HepG2 (cell line): ENCODE data around the gene GRM1. TPM values are rescaled to one million over a fixed set of nuclear protein-coding genes. Genes with fewer than 3 reads are reported as not detected.

Experiments
- ASH2L ChIP-seq: fragments of 300-600, 200-600 bp; sonication (generic); IDR thresholded peaks from 2 replicates; pipeline ENCODE4 v1.7.0; 2017; ENCODE audit warnings: low read depth, mild to moderate bottlenecking, moderate library complexity, mixed read lengths, low read length; ENCODE audit not compliant: insufficient read length
- CCAR2 ChIP-seq: fragments of 200-400 bp; formaldehyde crosslinking; optimal IDR thresholded peaks from 2 replicates; pipeline ENCODE3; 2018; ENCODE audit warnings: low read depth, mild to moderate bottlenecking, low read length, moderate library complexity
- CCDC6 ChIP-seq: sonication (generic); formaldehyde crosslinking; IDR thresholded peaks from 2 replicates; pipeline ENCODE4 v1.8.1; 2022; ENCODE audit warnings: mild to moderate bottlenecking, missing genetic modification reagents, moderate library complexity
- DDIT3 ChIP-seq: sonication (generic); formaldehyde crosslinking; IDR thresholded peaks from 2 replicates; pipeline ENCODE4 v1.4.0; 2020; ENCODE audit warnings: mild to moderate bottlenecking, missing genetic modification reagents
- EEA1 ChIP-seq: sonication (generic); formaldehyde crosslinking; IDR thresholded peaks from 2 replicates; pipeline ENCODE4 v1.5.1; 2020; ENCODE audit warnings: mild to moderate bottlenecking, missing genetic modification reagents, borderline replicate concordance
- HIVEP1 ChIP-seq: sonication (generic); formaldehyde crosslinking; IDR thresholded peaks from 2 replicates; pipeline ENCODE4 v1.4.0; 2020; ENCODE audit warnings: mild to moderate bottlenecking, missing genetic modification reagents
- MATR3 ChIP-seq: sonication (generic); formaldehyde crosslinking; IDR thresholded peaks from 2 replicates; pipeline ENCODE4 v1.4.0; 2020; ENCODE audit warnings: missing genetic modification reagents
- NR2F1 ChIP-seq, 2 experiments: fragments of 450-650 bp in 1 of 2; formaldehyde crosslinking in 1 of 2; IDR thresholded peaks; 2 replicates each; pipeline versions ENCODE4 v1.5.0 to v1.6.1; 2016 to 2020; ENCODE audit warnings: mild to moderate bottlenecking in 1 of 2, missing compliant biosample characterization in 1 of 2, missing genetic modification reagents in 1 of 2, moderate library complexity in 1 of 2
- PHF21A ChIP-seq: sonication (generic); formaldehyde crosslinking; IDR thresholded peaks from 2 replicates; pipeline ENCODE4 v1.5.0; 2020; ENCODE audit warnings: mild to moderate bottlenecking, missing genetic modification reagents
- PPARG ChIP-seq: conservative IDR thresholded peaks from 2 replicates; pipeline ENCODE4 v1.6.1; 2016; ENCODE audit warnings: missing biosample characterization, missing genetic modification reagents
- PTBP1 ChIP-seq: fragments of 200-400 bp; formaldehyde crosslinking; IDR thresholded peaks from 2 replicates; pipeline ENCODE4 v1.6.1; 2018; ENCODE audit warnings: low read length, low read depth; ENCODE audit not compliant: poor library complexity, severe bottlenecking
- SCMH1 ChIP-seq: sonication (generic); formaldehyde crosslinking; IDR thresholded peaks from 2 replicates; pipeline ENCODE4 v1.9.0; 2021; ENCODE audit warnings: missing genetic modification reagents, mild to moderate bottlenecking, borderline replicate concordance
- SIN3A ChIP-seq: IDR thresholded peaks from 2 replicates; pipeline ENCODE4 v1.6.1; 2011; ENCODE audit warnings: low read depth, mild to moderate bottlenecking, control low read depth, low read length, borderline replicate concordance
- ZNF224 ChIP-seq: sonication (generic); formaldehyde crosslinking; IDR thresholded peaks from 2 replicates; pipeline ENCODE4 v1.5.0; 2020; ENCODE audit warnings: mild to moderate bottlenecking, missing genetic modification reagents
- ZNF282 ChIP-seq: fragments of 450-650 bp; IDR thresholded peaks from 2 replicates; pipeline ENCODE4 v1.6.1; 2018; ENCODE audit not compliant: partially characterized antibody
- ZNF468 ChIP-seq: sonication (generic); formaldehyde crosslinking; IDR thresholded peaks from 2 replicates; pipeline ENCODE4 v1.8.0; 2022; ENCODE audit warnings: mild to moderate bottlenecking, moderate library complexity, missing genetic modification reagents
- ZNF501 ChIP-seq: sonication (generic); formaldehyde crosslinking; IDR thresholded peaks from 2 replicates; pipeline ENCODE4 v1.5.1; 2020; ENCODE audit warnings: mild to moderate bottlenecking, moderate library complexity, missing genetic modification reagents
- ZNF546 ChIP-seq: sonication (generic); formaldehyde crosslinking; conservative IDR thresholded peaks from 2 replicates; pipeline ENCODE4 v1.8.1; 2023; ENCODE audit warnings: mild to moderate bottlenecking, missing genetic modification reagents
- ZNF629 ChIP-seq: sonication (generic); formaldehyde crosslinking; conservative IDR thresholded peaks from 2 replicates; pipeline ENCODE4 v1.5.0; 2020; ENCODE audit warnings: missing genetic modification reagents
- ZNF879 ChIP-seq: sonication (generic); formaldehyde crosslinking; IDR thresholded peaks from 2 replicates; pipeline ENCODE4 v1.8.1; 2023; ENCODE audit warnings: missing genetic modification reagents
- polyA plus RNA-seq, 8 experiments: library from polyadenylated mRNA; depleted of rRNA in 3 of 8; stranded (reverse) in 7 of 8; unstranded in 1 of 8; fragments of >200 nt; fragmentation: Illumina TruSeq in 4 of 8; extraction: Trizol in 4 of 8; gene quantifications; 2 replicates each; pipeline versions ENCODE4 v1.2.1 to v1.2.3, GENCODE V29; 2011 to 2016; ENCODE audit warnings: low read depth in 4 of 8, missing spikeins in 1 of 8, mixed read lengths in 1 of 8; ENCODE audit not compliant: insufficient read depth in 1 of 8
- total RNA-seq, 5 experiments: library from RNA; depleted of rRNA; stranded (reverse); fragments of >200 nt; fragmentation: Illumina TruSeq; extraction: Trizol; gene quantifications; 2 replicates each; pipeline ENCODE4 v1.2.3, GENCODE V29; 2016; ENCODE audit warnings: low read depth in 1 of 5
- TF ChIP-seq, protein P1 (sequence below): sonication (generic); formaldehyde crosslinking; IDR thresholded peaks from 2 replicates; pipeline ENCODE4 v1.4.0; 2020; ENCODE audit warnings: low read depth, missing genetic modification reagents
- TF ChIP-seq, protein P2 (sequence below): sonication (generic); formaldehyde crosslinking; IDR thresholded peaks from 2 replicates; pipeline ENCODE4 v1.4.0; 2020; ENCODE audit warnings: missing genetic modification reagents
- TF ChIP-seq, protein P3 (sequence below): sonication (generic); formaldehyde crosslinking; IDR thresholded peaks from 2 replicates; pipeline ENCODE4 v1.9.0; 2022; ENCODE audit warnings: low read depth, missing genetic modification reagents

The GRM1 gene
- total and polyA plus RNA-seq, 2 of the 13 experiments (the other 11 are each of a cell fraction or from before 2014, with no cell fraction given), result 0.09 TPM; not detected in 1

GRCh38 chr6:146028252-146028795 lies 538 bp upstream of the GRM1 start (continued):
- TF ChIP-seq, protein P1, sequence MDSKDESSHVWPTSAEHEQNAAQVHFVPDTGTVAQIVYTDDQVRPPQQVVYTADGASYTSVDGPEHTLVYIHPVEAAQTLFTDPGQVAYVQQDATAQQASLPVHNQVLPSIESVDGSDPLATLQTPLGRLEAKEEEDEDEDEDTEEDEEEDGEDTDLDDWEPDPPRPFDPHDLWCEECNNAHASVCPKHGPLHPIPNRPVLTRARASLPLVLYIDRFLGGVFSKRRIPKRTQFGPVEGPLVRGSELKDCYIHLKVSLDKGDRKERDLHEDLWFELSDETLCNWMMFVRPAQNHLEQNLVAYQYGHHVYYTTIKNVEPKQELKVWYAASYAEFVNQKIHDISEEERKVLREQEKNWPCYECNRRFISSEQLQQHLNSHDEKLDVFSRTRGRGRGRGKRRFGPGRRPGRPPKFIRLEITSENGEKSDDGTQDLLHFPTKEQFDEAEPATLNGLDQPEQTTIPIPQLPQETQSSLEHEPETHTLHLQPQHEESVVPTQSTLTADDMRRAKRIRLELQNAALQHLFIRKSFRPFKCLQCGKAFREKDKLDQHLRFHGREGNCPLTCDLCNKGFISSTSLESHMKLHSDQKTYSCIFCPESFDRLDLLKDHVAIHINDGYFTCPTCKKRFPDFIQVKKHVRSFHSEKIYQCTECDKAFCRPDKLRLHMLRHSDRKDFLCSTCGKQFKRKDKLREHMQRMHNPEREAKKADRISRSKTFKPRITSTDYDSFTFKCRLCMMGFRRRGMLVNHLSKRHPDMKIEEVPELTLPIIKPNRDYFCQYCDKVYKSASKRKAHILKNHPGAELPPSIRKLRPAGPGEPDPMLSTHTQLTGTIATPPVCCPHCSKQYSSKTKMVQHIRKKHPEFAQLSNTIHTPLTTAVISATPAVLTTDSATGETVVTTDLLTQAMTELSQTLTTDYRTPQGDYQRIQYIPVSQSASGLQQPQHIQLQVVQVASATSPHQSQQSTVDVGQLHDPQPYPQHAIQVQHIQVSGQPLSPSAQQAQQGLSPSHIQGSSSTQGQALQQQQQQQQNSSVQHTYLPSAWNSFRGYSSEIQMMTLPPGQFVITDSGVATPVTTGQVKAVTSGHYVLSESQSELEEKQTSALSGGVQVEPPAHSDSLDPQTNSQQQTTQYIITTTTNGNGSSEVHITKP, result no peak
- no peak for TF ChIP-seq DDIT3 (CRISPR knock-in tag)
- TF ChIP-seq ZNF224 (CRISPR knock-in tag), result no peak
- TF ChIP-seq PPARG, result peak; percentile 64
- TF ChIP-seq CCAR2, result no peak
- no peak for TF ChIP-seq SCMH1 (CRISPR knock-in tag)
- TF ChIP-seq, protein P2, sequence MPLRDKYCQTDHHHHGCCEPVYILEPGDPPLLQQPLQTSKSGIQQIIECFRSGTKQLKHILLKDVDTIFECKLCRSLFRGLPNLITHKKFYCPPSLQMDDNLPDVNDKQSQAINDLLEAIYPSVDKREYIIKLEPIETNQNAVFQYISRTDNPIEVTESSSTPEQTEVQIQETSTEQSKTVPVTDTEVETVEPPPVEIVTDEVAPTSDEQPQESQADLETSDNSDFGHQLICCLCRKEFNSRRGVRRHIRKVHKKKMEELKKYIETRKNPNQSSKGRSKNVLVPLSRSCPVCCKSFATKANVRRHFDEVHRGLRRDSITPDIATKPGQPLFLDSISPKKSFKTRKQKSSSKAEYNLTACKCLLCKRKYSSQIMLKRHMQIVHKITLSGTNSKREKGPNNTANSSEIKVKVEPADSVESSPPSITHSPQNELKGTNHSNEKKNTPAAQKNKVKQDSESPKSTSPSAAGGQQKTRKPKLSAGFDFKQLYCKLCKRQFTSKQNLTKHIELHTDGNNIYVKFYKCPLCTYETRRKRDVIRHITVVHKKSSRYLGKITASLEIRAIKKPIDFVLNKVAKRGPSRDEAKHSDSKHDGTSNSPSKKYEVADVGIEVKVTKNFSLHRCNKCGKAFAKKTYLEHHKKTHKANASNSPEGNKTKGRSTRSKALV, result peak; percentile 73; the same call in 1 of the 2 replicates
- TF ChIP-seq ASH2L, result no peak
- TF ChIP-seq ZNF282, result no peak
- TF ChIP-seq, protein P3, sequence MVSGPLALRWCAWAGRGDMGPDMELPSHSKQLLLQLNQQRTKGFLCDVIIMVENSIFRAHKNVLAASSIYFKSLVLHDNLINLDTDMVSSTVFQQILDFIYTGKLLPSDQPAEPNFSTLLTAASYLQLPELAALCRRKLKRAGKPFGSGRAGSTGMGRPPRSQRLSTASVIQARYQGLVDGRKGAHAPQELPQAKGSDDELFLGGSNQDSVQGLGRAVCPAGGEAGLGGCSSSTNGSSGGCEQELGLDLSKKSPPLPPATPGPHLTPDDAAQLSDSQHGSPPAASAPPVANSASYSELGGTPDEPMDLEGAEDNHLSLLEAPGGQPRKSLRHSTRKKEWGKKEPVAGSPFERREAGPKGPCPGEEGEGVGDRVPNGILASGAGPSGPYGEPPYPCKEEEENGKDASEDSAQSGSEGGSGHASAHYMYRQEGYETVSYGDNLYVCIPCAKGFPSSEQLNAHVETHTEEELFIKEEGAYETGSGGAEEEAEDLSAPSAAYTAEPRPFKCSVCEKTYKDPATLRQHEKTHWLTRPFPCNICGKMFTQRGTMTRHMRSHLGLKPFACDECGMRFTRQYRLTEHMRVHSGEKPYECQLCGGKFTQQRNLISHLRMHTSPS (CRISPR knock-in tag), result peak; percentile 52; the same call in 1 of the 2 replicates
- TF ChIP-seq HIVEP1 (CRISPR knock-in tag), result peak; percentile 67; the same call in 1 of the 2 replicates
- 0 out of 2 replicates have a peak, but pooled peaks have one; percentile 52 for TF ChIP-seq ZNF879 (CRISPR knock-in tag)
- TF ChIP-seq PTBP1, result no peak
- TF ChIP-seq ZNF501, result peak; percentile 61; the same call in 1 of the 2 replicates
- peak; percentile 87 for TF ChIP-seq CCDC6
- TF ChIP-seq MATR3, result no peak
- TF ChIP-seq NR2F1 (CRISPR knock-in tag; IDR thresholded peaks at IDR 0.05), result no peak
- TF ChIP-seq ZNF629 (CRISPR knock-in tag), result 0 out of 2 replicates have a peak, but pooled peaks have one; percentile 10
- no peak for TF ChIP-seq SIN3A
- TF ChIP-seq ZNF546 (CRISPR knock-in tag), result peak; percentile 83; the same call in 1 of the 2 replicates
- peak; percentile 84; the same call in 1 of the 2 replicates for TF ChIP-seq EEA1 (CRISPR knock-in tag)
- no peak for TF ChIP-seq PHF21A (CRISPR knock-in tag)
- TF ChIP-seq ZNF468 (CRISPR knock-in tag), result no peak
